Measurements from ENCODE around the gene ATP2B2. TPM values are rescaled to one million over a fixed set of nuclear protein-coding genes. Genes with fewer than 3 reads are reported as not detected.

Gene ATP2B2
- total and polyA plus RNA-seq, 9 of the 15 experiments (the other 6 are each of a cell fraction or from before 2014, with no cell fraction given): 0.06 TPM; not detected in 8

DNA sequence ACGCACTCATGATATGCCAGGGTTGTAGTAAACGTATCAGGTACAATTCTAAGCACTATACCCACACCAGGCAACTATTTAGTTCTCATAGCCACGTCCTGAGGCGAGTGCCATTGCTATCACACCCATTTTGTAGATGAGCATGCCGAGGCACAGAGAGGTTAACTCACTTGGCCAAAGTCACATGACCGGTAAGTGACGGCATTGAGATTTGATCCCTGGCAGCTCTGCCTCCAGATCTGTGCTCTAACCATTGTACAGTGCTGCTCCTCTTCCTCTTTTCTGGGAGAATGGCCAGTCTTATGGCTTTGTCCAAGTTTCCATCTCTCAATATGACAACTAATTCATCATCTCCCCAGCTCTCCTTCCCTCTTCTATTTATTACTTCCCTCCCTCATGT is 18.9 kb upstream of the ATP2B2 start (continued):
- TF ChIP-seq TOE1 (IDR thresholded peaks at IDR 0.05; ENCODE audit: borderline replicate concordance): no peak
- TF ChIP-seq TOE1 (CRISPR knock-in tag; IDR thresholded peaks at IDR 0.05; ENCODE audit: borderline replicate concordance, low read depth): no peak
- TF ChIP-seq NCOA4 (IDR thresholded peaks at IDR 0.05; ENCODE audit: partially characterized antibody): no peak
- TF ChIP-seq, protein P1, sequence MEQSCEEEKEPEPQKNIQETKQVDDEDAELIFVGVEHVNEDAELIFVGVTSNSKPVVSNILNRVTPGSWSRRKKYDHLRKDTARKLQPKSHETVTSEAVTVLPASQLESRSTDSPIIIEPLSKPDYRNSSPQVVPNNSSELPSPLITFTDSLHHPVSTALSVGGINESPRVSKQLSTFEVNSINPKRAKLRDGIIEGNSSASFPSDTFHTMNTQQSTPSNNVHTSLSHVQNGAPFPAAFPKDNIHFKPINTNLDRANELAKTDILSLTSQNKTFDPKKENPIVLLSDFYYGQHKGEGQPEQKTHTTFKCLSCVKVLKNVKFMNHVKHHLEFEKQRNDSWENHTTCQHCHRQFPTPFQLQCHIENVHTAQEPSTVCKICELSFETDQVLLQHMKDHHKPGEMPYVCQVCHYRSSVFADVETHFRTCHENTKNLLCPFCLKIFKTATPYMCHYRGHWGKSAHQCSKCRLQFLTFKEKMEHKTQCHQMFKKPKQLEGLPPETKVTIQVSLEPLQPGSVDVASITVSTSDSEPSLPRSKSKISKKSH (CRISPR knock-in tag; IDR thresholded peaks at IDR 0.05): no peak
- TF ChIP-seq ETV1 (tag; conservative IDR thresholded peaks at IDR 0.05; ENCODE audit: low read depth): no peak
- TF ChIP-seq, protein P2, sequence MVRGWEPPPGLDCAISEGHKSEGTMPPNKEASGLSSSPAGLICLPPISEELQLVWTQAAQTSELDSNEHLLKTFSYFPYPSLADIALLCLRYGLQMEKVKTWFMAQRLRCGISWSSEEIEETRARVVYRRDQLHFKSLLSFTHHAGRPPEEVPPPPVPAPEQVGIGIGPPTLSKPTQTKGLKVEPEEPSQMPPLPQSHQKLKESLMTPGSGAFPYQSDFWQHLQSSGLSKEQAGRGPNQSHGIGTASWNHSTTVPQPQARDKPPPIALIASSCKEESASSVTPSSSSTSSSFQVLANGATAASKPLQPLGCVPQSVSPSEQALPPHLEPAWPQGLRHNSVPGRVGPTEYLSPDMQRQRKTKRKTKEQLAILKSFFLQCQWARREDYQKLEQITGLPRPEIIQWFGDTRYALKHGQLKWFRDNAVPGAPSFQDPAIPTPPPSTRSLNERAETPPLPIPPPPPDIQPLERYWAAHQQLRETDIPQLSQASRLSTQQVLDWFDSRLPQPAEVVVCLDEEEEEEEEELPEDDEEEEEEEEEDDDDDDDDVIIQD (CRISPR knock-in tag; IDR thresholded peaks at IDR 0.05): no peak
- TF ChIP-seq FOXJ3 (CRISPR knock-in tag; IDR thresholded peaks at IDR 0.05): no peak
- TF ChIP-seq ZNF561 (CRISPR knock-in tag; conservative IDR thresholded peaks at IDR 0.05): no peak
- no peak for TF ChIP-seq IRF9 (tag; IDR thresholded peaks at IDR 0.05)
- TF ChIP-seq, protein P3, sequence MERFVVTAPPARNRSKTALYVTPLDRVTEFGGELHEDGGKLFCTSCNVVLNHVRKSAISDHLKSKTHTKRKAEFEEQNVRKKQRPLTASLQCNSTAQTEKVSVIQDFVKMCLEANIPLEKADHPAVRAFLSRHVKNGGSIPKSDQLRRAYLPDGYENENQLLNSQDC (CRISPR knock-in tag; IDR thresholded peaks at IDR 0.05): no peak
- peak; percentile 93 for TF ChIP-seq RBM25 (IDR thresholded peaks at IDR 0.05; ENCODE audit: low read depth, low read length, severe bottlenecking)
- no peak for TF ChIP-seq POU5F1 (IDR thresholded peaks at IDR 0.05; ENCODE audit: borderline replicate concordance, low read depth, low read length, partially characterized antibody)
- no peak for TF ChIP-seq EP300 (IDR thresholded peaks at IDR 0.05; ENCODE audit: low read length)
- no peak for TF ChIP-seq HDAC3 (IDR thresholded peaks at IDR 0.05; ENCODE audit: borderline replicate concordance, partially characterized antibody)
- TF ChIP-seq NCOA2 (IDR thresholded peaks at IDR 0.05; ENCODE audit: partially characterized antibody in 2 of 2): no peak
- TF ChIP-seq RBM14 (IDR thresholded peaks at IDR 0.05; ENCODE audit: borderline replicate concordance, insufficient read depth, low read depth, low read length): no peak
- TF ChIP-seq, protein P4, sequence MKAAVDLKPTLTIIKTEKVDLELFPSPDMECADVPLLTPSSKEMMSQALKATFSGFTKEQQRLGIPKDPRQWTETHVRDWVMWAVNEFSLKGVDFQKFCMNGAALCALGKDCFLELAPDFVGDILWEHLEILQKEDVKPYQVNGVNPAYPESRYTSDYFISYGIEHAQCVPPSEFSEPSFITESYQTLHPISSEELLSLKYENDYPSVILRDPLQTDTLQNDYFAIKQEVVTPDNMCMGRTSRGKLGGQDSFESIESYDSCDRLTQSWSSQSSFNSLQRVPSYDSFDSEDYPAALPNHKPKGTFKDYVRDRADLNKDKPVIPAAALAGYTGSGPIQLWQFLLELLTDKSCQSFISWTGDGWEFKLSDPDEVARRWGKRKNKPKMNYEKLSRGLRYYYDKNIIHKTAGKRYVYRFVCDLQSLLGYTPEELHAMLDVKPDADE (conservative IDR thresholded peaks at IDR 0.05; ENCODE audit: control insufficient read depth, low read depth, low read length): no peak
